Epidermal melanocyte (primary cell): ENCODE data around the gene MYO1A.
"Not testable (repeated sequence)": the region's sequence is repeated elsewhere in the genome, so short reads cannot be mapped to it uniquely, and the experiment has no call there.

Experiments used
- DNase-seq: peaks from one replicate; pipeline ENCODE4 v3.0.0; 2011; ENCODE audit warnings: low spot score; ENCODE audit not compliant: insufficient read length

The MYO1A gene

GRCh38 chr12:57019983-57020719 lies 29.8 kb downstream of the MYO1A start:
- no peak for DNase-seq

GRCh38 chr12:57018906-57019305 lies 31.0 kb downstream of the MYO1A start:
- no peak for DNase-seq

GRCh38 chr12:57018353-57018752 lies 31.6 kb downstream of the MYO1A start:
- DNase-seq, result not testable (repeated sequence)

GRCh38 chr12:57016348-57016747 lies 33.6 kb downstream of the MYO1A start, which contains the start of gene TAC3:
Gene TAC3, minus strand, starts transcription at chr12:57016529. Its CDS starts 732 bp downstream, at chr12:57015797.
- no peak for DNase-seq

GRCh38 chr12:57012600-57013465 lies 37.1 kb downstream of the MYO1A start:
- DNase-seq, result no peak

- no peak for DNase-seq
These were observed 38.2 kb downstream of the MYO1A start for GRCh38 chr12:57011438-57012424.

- no peak for DNase-seq
These were observed 39.2 kb downstream of the MYO1A start for GRCh38 chr12:57010627-57011247.

GRCh38 chr12:57009949-57010626 lies 39.8 kb downstream of the MYO1A start:
- DNase-seq, result no peak

- DNase-seq, result peak; percentile 76
These were observed 41.8 kb downstream of the MYO1A start for GRCh38 chr12:57008178-57008577.

- DNase-seq, result no peak
These were observed 43.0 kb downstream of the MYO1A start for GRCh38 chr12:57006809-57007475.

- DNase-seq, result peak; percentile 64
These were observed 43.7 kb downstream of the MYO1A start, which contains the start of gene ZBTB39 for GRCh38 chr12:57005980-57006808. Gene ZBTB39, minus strand, starts transcription at chr12:57006546. Its CDS starts 1,629 bp downstream, at chr12:57004917.

GRCh38 chr12:57004651-57005050 lies 45.3 kb downstream of the MYO1A start:
- no peak for DNase-seq

- DNase-seq, result no peak
These were observed 46.5 kb downstream of the MYO1A start for GRCh38 chr12:57003395-57003794.

- DNase-seq, result peak; percentile 45
These were observed 48.5 kb downstream of the MYO1A start for GRCh38 chr12:57001448-57001906.

- no peak for DNase-seq
These were observed 49.5 kb downstream of the MYO1A start for GRCh38 chr12:57000393-57000792.

GRCh38 chr12:56999456-56999855 lies 50.5 kb downstream of the MYO1A start:
- no peak for DNase-seq

GRCh38 chr12:56998981-56999380 lies 50.9 kb downstream of the MYO1A start:
- DNase-seq, result no peak

- DNase-seq, result no peak
These were observed 51.6 kb downstream of the MYO1A start for GRCh38 chr12:56998316-56998715.
